ENCODE measurements around the gene ITPR1.

DNA sequence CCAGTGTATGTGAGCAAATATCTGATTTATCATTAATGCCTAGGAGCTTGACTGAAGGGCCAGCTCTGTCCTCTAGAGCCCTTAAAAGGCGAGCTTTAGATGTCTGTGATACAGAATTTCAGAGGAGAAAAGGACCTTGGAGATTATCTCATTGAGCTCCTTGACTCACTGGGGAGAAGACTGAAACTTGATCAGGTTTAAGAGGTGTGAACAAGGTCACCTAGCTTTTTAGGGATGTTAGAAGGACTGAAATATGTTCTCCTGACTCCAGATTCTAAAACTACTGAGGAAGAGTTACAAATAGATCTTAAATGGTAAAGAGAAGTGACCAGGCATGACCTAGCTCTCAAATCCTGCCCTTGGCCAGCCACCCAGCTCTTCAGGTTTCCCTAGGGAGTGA lies 292.4 kb downstream of the ITPR1 start:
- TF ChIP-seq YY1 (IDR thresholded peaks at IDR 0.05; ENCODE audit: insufficient read depth, insufficient read length): no peak
- no peak for TF ChIP-seq SUZ12 (IDR thresholded peaks at IDR 0.05; ENCODE audit: extremely low read depth, insufficient read depth, insufficient read length)
